Mesenteric fat pad (tissue), 1 donor: ENCODE results near the gene SLC25A20. TPM values are rescaled to one million over a fixed set of nuclear protein-coding genes. Genes with fewer than 3 reads are reported as not detected.

Source experiments
- DNase-seq: peaks from one replicate; pipeline ENCODE4 v3.0.0-alpha.2; 2020; ENCODE audit warnings: low spot score
- total RNA-seq: library from RNA; stranded (reverse); fragmentation: NEBNext Ultra II Directional; extraction: Animal tissue kit (Norgen Biotek cat#: 25700); gene quantifications from one replicate; pipeline ENCODE4 v1.2.1, GENCODE V29; 2021
- donor health status: DM: yes; HTN: yes; CAD: no.

SLC25A20 gene
- total RNA-seq, 1 donor from 2014 or later = 46.1 TPM

DNA sequence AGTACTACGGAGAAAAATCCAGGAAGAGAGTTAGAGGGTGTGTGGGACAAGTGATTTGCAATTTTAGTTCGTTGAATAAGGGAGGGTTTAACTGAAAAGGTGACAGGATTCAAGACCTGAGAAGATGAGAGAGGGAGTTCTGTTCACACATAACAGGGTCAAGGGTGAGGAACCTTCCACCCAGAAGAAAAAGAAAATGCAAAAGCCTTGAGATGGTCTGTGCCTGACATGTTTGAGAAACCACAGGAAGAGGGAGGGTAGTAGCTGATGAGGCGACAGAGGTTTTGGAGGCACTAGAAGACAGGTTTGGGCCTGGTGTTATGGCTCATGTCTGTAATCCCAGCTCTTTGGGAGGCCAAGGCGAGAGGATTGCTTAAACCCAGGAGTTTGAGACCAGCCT, 591 bp upstream of the SLC25A20 start:
- no peak for DNase-seq

GRCh38 chr3:48897460-48898376, 964 bp downstream of the SLC25A20 start:
- DNase-seq = no peak

DNA sequence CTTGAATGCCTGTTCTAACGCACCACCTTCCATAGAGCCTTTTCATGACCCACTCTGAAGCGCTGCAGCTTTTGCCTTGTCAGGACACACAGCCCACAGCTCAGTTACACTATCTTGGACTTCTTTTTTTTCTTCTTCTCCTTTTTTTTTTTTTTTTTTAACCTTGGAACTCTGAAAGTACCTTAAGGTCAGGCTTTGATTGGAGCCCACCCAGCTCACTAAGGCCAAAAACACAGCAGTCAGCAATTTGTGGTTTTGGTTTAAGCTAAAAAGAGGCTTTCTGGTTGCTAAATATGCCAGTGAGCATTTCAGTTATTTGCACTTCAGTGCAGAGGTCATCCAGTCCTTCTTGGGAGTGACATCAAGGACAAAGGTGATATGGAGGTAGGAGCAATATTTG, 1.7 kb downstream of the SLC25A20 start:
- no peak for DNase-seq

GRCh38 chr3:48894516-48894915, 4.2 kb downstream of the SLC25A20 start:
- DNase-seq = no peak

DNA sequence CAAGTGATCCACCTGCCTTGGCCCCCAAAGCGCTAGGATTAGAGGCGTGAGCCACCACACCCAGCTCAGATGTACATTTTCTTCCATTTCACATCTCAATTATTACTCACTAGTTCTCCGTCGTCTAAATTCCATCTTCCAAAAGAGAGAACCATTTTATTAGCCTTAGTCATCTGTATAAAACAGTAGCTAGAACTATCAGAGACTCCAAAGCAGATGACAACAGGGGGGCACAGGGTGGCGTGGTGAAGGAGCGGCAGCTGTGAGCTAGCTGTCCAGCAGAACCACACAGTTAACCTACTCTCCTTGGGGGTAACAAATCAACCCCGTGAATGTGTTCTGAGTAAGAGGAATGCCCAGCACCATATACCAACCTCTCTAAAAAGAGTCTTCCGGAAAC, 7.1 kb downstream of the SLC25A20 start:
- no peak for DNase-seq

DNA sequence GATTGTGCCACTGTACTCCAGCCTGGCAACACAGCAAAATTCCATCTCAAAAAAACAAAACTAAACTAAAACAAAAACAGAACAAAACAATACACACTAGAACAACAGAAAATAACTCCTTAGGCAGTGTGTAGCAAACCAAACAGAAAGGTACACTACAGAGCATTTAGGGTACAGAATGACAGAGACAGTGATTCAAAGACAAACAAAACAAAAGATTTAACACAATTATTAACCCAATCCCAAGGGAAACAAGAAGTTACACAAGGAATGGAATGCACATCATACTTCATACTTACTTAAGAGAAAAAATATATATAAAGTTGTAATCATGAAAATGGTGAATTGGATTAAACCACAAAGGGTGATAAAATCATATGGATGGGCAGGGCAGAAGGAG, 12.9 kb downstream of the SLC25A20 start:
- no peak for DNase-seq

- no peak for DNase-seq
Measured at GRCh38 chr3:48881652-48882114, 17.0 kb downstream of the SLC25A20 start.

DNA sequence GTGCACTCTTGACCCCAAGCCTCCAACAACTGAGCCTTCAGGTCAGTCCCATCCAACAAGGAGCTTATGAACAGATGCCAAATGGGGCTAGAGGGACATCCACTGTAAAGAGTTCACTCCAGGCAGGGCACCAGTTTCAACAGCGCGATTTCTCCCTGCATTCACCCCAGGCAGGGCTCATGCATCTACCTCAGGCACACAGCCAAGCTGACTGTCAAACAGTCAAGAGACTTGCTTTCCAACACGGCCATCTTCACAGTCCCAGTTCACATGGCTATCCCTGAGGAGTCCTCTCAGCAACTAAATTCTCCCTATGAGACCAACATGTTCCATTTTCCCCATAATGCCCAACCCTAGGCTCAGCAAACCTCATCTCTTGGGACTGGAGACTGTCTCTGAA, 17.7 kb downstream of the SLC25A20 start:
- DNase-seq = no peak

GRCh38 chr3:48879994-48880377, 18.7 kb downstream of the SLC25A20 start:
- DNase-seq = no peak

DNA sequence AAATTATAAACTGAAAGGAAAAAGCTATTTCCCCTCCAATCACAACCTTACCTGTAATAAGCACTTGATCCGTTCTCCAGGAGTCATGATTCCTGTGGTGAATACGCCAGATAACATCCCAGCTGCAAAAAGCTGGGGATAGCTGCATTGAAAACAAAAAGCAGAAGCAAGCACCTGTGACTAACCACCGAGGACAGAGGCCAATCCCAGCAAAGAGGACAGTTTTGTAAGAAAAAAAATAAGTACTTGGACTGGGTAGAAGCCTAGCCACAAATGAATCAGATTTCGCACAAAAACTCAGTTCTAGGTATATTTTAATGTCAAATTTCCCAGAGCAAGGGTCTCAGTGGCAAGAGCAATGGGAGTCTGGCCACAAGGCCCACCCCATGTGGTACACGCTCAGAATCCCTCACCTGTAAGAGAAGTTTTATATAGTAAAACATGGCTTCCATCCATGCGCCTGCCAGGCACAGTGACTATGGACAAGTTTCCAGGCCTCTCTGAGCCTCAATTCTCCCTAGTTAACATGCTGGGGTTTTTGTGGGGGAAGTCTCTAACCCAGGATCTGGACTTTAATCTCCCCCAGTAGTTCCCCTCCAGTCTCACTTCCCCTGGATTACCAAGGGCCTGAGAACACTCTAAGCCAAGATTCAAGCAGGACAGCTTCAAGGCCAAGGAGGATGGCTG, 19.2 kb downstream of the SLC25A20 start:
- no peak for DNase-seq

GRCh38 chr3:48877671-48878070, 21.0 kb downstream of the SLC25A20 start:
- DNase-seq = no peak

GRCh38 chr3:48863122-48863521, 35.6 kb downstream of the SLC25A20 start:
- DNase-seq = no peak

DNA sequence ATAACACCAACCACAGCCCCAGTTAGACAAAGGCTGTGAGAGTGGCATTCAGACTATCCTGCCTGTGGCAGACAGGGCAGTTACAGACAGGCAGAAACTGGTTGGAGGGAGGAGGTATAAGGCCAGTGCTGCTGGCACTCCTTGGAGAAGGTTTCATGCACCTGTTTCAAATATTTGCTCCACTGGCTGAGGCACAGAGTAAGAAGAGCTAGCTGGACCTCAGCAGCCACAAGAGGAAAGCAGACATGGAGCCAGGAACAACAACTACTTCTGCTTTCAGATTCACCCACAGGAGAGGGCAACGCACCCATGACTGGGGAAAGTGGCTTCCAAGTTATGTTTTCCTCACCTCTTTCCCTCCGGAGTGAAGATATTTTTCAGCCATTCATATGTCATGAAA, 39.5 kb downstream of the SLC25A20 start:
- DNase-seq = no peak

- DNase-seq = no peak
Measured at GRCh38 chr3:48858709-48859108, 40.0 kb downstream of the SLC25A20 start.

DNA sequence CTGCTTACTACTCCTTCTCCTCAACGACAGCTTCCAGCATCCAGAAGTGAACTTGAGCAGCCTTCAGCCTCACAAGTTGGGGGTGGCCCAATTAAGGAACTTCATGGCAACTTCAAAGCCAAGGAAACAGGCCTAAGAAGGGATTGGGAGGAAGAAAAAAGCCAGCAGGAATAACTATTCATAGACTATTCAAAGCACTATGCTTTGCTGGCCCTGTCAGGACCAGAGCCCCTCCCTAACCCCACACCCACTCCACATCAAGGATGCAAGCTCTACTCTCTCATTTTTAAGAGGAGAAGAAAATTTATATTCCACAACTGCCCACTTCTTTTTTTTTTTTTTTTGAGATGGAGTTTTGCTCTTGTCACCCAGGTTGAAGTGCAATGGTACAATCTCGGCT, 41.0 kb downstream of the SLC25A20 start:
- no peak for DNase-seq

DNA sequence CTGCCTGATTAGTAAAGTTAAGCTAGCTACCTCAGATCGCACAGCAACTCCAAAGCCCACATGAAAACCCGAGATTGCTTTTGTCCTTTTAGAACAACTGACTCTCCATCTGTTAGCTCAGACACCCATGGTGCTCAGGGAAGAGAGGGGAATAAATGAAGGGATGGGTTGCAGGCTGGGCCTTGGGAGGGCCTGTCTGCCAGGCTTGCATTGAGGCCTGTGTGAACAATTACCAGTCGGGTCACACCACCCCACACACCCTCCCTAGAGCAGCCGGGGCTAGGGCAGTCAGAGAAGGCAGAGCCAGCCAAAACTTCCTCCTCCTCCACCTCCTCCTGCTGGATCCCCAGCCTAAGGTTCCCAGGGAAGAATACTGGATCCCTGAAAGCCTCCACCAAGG, 42.2 kb downstream of the SLC25A20 start:
- no peak for DNase-seq

- DNase-seq = no peak
Measured at GRCh38 chr3:48855681-48856447, 42.8 kb downstream of the SLC25A20 start.

DNA sequence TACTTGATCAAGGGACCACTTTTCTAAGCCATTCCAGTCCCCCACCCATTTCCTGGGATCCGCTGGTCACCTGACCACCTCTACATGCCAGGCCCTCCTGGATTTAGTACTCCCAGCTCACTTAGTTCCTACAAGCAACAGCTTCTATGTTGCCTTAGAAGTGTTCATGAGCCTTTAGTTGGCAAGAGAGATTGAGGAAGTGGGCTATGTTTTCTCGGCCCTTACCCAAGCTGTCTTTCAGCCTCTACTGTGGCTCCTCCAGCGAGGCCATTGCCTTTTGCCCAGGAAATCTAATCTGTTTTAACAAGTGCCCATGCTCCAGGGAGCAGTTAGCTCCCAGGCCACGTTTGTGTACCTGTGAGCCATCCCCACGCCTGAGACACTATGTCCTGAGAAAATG, 46.5 kb downstream of the SLC25A20 start:
- peak; percentile 45 for DNase-seq

DNA sequence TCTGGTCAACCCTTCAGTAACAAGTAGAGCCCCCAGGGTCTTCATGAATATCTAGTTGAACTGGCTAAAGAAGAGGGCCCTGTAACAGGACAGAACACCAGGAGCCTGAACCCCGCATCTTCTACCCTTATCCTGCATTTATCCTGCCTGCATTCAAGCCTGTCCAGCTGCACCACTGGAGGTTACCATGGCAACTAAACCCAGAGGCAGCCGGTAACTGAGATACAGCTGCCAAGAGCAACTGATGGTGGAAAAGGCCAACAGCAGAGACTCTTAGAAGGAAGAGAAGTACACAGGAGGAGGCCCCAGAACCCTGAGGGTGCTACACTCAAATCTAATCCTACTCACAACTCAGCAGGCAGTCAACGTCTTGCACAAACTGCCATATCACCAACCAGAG, 47.3 kb downstream of the SLC25A20 start:
- DNase-seq = no peak

DNA sequence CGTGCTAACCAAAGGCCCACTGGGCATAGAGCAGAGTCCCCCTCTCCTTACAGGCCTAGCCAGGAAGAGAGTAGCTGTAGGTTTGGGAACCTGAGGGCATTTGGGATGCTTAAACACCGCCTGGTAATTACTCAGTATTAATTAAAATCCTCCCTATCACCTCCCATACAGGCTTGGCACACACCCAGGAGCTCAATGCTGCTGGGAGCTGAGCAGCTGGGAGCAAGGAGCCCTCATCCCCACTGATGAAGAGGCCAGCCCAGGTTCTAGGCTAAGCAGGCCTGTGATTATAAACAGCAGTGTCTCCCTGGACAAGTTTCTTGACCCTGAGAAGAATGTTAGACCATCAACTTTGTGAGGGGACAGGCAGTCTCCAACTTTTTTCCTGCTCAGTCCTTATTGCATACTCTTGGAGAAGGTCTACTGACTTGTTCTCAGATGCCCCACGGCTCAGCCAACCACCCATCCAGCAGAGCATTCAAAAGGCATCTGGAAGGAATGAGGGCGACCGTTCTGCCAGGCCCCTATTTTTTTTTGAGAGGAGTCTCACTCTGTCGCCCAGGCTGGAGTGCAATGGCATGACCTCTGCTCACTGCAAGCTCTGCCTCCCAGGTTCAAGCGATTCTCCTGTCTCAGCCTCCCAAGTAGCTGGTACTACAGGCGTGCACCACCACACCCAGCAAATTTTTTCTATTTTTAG, 49.7 kb downstream of the SLC25A20 start:
- peak; percentile 49 for DNase-seq
